CD4-positive, alpha-beta T cell treated with Interleukin-6 at 100 ng/mL for 8 hours (primary cell): Measurements from ENCODE around the gene TRMO.

Source experiments
- DNase-seq: peaks from one replicate; pipeline ENCODE4 v3.0.0-alpha.2; 2020; ENCODE audit warnings: mixed read lengths, low spot score

TRMO gene

DNA sequence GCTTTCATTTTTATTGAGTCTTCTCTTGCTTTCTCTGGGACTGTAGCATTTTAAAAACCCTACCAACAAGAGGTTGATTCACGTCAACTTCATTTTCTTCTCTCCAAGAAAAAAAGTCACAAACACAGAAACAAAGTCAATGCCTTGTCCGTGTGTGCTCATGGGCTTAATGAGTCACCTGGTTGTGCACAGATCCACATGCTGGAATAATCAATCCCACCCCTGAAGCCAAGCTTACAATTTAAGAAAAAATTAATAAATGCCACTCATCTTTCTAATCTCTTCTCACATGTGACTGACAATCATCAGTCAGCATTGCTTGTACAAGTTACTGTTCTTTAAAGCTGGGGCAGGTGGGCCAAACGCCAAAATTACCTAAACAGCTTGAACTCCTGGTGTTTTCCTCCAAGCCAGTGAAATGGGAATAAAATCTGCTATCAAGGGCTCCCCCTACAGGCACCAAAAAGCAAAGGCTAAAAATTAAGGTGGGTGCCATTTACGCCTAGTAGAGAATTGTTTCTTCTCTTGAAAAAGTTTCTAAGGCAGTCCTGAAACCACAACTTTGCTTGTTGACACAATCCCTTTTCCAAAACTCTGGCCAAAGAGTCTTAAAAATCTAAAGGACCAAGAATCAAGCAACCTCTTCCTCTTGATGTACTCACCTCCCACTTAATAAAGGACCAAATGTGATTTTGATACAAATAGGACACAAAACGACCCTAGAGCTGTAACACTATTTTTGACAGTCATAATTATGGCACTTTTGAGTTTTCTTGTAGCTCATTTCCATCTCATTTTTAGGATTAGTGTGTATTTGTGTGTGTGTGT lies 21.3 kb downstream of the TRMO start:
- peak; percentile 49 for DNase-seq

DNA sequence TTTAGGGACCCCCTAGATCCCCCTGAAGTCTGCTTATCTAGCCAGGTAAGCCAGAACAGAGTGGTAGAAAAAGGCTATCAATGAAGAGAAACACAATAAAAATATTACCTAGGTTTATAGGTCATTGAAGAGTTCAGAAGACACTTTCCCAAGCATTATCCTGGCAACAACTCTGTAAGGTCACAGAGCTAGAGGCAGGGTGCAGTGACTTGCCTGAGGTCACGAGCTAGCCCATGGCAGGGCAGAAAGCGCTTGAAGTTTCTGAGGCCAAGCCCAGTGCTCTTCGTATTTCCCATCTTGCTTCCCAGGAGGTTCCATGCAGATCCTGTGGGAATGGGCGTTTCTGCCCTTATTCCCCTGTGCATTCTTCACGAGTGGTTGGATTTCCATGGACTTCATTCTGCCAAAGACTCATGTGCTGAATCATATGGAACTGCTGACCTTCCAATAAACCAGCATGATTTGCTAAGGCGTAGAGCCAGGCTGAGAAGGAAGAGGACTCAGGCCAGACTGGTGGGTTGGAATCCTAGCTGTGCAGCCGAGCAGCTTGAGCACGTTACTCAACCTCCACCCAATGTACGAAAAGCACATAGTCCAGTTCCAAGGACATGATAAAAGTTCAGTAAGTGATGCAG lies 22.1 kb downstream of the TRMO start:
- no peak for DNase-seq

DNA sequence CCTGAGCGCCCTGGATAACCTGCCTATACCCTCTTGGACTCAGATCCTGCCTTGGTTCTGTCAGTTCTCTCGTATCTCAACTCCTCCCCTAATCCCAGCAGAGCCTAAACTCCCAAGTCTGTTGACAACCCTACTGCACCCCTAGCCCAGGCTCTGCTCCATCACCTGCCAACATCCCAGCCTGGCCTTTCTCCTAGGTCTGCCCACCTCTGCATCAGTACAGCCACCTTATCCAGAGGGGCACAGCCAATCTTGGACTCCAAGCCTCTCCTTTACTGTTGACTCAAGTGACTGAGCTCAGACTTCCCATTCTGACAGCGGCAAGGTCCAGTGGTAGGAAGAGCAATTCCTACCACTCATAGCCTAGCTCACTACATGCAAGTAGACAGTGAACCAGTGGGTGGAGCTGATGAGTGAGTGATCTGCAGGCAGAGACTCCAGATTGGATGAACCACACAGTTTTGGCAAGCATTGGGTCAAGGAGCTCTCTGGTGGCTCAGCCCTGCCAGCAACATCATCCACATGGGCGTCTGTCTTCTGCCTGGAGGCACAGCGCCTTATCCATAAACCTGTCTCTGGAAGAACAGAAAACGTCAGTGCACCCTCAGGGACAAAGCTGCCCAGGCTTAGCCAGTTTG lies 26.5 kb downstream of the TRMO start:
- no peak for DNase-seq

DNA sequence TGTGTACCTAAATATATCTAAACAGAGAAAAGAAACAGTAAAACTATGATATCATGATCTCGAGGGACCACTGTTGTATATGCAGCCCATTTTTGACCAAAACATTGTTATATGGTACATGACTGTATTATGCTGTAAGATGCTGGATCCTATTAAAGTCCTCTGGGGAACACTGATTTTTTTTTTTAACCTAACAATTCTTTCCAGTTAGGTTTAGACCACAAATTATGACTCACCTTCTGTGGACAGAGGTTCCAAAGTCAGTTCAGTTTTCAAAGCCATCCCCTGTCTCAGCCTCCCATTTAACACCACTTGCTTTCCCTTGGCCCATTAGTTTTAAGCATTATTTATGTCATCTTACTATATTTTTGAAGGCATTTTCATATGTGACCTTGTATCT lies 27.1 kb downstream of the TRMO start:
- no peak for DNase-seq

DNA sequence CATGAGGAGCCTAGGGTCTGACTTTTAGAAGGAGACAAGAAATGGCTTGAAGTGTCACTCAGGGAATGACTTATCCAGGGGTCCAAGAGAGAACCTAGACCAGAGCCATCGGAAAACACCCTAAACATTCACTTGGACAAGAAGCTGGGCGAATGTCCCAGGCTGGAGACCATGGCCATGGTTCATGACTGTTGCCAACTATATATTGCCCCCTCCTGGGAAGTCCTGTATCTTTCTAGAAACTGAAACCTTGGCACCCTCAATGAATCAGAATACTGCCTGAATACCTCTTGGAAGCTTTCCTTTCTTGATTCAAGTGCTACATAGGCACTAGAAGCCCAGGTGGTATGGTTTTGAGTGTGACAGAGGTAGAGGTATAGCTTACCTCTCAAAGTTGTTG lies 29.9 kb downstream of the TRMO start:
- DNase-seq, result no peak

DNA sequence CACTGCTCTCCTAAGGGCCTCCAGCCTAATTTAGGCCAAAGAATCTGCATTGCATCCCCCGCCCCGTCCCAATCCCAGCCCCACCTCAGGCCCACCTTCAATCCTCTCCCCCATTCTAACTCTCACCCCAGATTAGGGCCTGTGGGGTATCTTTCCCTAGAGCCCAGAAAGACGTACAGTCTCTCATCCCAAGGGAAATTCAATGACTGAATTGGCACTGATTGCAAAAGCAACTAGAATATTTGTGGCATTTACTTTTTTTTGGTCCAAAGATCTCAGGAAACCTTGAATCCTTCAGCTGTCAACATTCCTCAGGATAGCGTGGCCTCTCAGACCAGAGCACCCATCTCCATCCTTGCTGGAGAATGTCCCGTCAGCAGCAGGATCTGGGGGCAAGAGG lies 30.6 kb downstream of the TRMO start:
- no peak for DNase-seq

DNA sequence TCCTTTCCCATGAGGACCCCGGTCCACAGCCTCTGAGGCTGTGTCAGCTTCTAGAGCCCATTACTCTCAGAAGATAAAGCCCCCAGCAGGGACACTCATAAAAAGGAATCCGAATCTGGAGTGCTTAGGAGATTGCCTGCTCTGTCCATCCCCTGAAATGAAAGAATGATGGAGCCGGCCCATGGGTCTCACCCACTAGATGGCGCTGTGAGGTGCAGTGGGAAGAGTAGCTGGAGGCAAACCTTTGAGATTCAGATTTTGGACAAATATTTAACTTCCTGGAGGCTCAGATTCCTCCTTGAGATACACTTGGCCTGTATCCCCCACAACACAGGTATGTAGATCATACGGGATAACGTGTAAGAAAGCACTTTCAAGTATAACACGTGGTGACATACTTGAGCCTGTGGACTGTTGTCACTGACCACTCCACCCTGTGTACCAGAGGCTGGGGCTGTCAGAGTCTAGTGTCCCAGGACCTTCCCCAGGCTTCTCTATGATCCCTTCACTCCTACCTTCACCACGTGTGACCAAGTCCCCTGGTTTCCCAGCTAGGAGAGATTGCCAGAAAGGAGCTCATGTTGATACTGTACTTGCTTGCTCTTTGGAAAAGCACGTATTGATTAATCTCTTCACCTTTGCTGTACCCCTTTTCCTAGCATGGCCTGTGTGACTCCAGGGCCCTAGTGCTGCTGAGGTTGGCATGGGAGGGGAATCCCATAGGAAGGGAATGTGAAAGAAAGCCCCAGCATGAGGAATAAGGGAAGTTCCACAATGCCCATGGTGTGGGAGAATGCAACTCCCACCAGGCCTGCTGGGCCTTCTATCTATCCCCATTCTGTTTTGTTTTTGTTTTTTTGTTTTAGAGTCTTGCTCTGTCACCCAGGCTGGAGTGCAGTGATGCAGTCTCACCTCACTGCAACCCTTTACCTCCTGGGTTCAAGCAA lies 32.1 kb downstream of the TRMO start:
- DNase-seq, result peak; percentile 59

DNA sequence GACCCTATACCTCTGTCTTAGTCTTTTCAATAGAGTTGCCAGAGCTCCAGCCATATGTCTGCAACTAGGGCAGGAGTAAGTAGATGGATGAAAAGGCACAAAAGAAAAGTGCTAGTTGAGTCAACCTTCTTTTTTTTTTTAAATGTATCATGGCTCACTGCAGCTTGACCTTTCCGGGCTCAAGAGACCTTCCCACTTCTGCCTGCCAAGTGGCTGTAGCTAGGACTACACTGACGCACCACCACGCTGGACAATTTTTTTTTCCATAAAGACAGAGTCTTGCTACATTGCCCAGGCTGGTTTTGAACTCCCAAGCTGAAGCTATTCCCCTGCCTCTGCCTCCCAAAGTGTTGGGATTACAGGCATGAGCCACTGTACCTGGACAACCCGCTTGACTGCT lies 42.0 kb downstream of the TRMO start:
- no peak for DNase-seq

DNA sequence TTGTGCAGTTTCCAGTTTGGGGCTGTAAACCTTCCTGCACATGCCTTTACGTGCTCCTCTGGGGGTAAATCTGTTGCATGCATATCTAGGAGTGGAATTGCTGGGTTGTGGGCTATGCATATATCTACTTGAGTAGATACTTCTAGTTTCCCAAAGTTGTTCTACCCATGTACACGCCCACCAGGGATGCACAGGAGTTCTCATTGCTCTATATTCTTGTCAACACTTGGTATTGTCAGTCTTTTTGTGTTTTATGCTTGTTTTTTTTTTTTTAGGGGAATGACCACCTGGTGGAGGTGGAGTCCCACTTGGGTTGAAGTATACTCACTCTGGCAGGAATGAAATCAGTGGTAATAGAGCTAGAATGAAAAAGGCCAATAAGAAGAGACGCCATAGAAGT lies 46.2 kb downstream of the TRMO start:
- no peak for DNase-seq

DNA sequence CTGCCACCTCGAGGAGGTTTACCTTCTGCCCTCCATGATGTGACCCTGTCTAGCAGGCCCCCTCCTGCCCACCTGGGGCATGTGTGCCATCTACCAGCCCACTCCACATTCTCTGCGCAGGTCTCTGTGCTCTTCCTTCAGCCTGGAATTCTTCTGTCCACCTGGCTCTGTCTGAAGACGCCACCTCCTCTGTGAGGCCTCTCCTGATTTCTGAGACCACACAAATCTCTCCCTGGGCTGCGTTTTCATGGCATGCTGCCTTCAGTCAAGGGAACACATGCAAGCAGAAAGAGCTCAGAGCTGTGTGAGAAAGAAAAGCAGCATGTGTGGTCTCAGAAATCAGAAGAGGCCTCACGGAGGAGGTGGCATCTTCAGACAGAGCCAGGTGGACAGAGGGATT lies 47.2 kb downstream of the TRMO start:
- DNase-seq, result no peak

DNA sequence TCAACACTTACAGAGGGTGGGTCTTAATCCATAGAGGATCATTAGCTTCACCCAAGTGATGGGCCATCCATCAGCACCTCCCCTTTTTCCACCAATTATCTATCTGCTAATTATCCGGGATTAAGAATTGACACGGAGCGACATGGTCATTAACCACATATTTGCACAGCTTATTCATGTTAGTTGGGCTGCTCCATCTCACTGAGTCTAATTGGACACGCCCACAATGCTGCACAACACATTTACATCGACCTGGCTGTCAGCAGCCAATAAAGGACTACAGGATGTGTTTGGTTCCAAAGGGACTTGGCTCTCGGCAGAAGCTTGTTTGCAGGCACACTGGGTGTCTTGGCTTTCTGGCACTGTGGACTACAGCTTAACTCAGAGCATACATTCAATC lies 47.7 kb downstream of the TRMO start:
- no peak for DNase-seq

DNA sequence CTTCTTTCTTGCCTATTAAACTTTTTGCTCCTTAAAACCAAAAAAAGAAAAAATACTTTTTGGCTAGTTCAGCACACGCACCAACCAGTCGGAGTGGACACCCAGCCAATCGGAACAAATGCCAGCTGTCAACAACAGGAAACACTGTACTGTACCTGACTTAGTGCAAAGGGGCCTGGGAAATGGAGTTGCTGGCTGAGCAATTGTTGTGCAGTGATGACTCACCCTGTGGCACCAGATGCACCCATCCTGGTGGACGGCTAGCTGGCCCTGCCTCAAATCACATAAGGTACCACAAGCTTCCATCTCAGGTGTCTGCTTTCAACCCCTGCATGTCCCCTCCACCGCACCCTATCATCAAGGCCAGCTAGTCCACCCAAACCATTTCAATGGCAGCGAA lies 48.4 kb downstream of the TRMO start:
- DNase-seq, result no peak

DNA sequence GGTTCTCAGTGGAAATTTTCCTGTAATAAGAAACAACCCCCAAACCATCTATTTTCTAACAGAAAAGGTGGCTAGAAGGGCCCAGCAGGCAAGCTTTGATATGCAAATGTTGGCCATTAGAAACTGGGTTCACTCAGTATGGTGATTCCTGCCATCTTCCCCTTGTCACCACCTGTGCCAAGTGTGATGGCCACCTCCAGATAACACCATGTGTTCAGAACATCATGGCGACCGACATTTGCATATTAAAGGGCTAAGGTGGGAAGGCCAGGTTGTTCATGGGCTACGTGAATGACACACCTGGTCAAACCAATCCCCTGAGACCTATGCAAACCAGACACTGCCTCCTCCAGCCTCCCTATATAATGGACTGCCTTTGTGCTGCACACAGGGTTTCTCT lies 48.9 kb downstream of the TRMO start:
- no peak for DNase-seq

DNA sequence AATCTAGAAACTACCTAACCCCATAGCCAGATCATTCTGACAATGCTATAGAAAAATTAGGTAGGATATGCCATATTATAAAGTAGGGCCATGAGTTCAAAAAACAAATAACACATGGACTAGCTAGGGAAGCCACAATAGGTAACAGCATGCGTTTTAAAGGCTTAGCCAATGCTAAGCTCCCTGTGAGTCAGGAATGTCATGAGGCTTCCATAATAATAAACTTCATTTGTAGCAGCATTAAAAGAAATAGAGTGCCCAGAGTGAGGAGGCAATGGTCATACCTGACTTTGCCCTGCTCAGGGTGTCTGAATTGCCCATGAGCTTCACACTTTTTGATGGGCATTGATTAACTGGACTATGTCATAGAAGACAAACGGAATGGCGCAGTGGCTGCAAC lies 53.4 kb downstream of the TRMO start:
- DNase-seq, result no peak

DNA sequence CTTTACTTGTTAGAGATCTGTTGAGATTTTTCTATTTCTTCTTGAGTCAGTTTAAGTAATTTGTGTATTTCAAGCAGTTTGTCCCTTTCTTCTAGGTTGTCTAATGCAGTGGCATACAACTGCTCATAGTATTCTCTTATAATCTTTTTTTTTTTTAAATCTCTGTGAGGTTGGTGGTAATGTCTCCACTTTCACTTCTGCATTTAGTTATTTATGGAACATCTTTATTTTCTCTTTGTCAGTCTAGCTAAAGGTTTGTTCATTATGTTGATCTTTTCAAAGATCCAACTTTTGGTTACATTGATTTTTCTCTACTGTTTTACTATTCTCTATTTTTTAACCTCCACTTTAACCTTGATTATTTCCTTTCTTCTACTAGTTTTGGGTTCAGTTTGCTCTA lies 55.5 kb downstream of the TRMO start:
- no peak for DNase-seq

DNA sequence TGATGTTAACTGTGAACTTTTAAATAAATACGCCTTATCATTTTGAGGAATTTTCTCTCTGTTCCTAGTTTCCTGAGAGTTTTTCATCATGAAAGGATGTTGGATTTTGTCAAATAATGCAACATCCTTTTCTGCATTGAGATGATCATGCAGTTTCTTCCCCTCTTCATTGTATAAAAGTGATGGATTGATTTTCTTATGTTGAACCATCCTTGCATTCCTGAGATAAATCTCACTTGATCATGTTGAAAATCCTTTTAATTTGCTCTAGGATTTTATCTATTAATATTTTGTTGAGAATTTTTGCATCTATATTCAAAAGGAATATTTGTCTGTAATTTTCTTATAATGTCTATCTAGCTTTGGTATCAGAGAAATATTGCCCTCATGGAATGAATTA lies 56.0 kb downstream of the TRMO start:
- no peak for DNase-seq

DNA sequence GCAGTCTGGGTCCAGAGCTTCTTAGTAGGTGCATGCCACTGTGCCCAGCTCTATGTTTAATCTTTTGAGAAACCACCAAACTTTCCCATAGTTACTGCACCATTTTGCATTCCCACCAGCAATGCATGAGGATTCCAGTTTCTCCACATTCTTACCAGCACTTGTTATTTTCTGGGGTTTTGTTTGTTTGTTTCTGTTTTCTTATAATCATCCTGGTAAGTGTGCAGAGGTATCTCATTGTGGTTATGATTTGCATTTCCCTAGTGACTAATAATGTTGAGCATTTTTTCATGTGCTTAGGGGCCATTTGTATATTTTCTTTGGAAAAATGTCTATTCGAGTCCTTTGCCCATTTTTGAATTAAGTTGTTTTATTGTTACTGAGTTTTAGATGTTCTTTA lies 57.9 kb downstream of the TRMO start:
- DNase-seq, result no peak

DNA sequence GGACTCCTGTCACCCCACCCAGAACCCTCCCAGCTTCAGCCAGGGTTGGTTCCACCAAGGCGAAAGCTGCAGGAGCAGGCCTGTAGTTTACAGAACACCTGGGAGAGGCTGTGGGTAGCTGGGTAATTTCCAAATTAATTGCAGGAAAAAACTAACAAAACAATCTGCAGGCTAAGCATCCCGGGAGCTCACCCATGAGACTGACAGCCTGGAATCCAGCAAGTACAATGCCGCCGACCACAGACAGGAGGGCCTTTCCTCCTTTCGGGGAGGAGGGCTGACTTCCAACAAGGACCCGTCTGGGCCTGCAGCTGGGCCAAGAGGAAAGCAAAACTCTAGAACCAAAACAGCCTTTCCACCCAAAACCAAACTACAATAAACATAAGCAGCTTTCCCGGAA lies 59.0 kb downstream of the TRMO start:
- DNase-seq, result no peak

DNA sequence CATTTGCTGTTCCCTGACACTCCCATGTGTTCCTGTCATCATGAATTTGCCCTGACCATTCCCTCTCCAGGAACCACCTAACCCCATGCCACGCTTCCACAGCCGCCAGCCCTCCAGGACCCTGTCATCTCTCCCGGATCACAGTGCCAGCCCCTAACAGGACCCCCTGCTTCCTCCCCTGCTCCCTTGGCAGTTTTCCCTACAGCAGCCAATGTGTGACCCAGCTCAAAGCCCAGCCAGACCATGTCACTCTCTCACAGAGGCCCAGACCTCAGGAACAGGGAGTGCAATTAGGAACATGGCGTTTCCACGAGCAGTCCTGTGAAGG lies 61.2 kb downstream of the TRMO start:
- no peak for DNase-seq

DNA sequence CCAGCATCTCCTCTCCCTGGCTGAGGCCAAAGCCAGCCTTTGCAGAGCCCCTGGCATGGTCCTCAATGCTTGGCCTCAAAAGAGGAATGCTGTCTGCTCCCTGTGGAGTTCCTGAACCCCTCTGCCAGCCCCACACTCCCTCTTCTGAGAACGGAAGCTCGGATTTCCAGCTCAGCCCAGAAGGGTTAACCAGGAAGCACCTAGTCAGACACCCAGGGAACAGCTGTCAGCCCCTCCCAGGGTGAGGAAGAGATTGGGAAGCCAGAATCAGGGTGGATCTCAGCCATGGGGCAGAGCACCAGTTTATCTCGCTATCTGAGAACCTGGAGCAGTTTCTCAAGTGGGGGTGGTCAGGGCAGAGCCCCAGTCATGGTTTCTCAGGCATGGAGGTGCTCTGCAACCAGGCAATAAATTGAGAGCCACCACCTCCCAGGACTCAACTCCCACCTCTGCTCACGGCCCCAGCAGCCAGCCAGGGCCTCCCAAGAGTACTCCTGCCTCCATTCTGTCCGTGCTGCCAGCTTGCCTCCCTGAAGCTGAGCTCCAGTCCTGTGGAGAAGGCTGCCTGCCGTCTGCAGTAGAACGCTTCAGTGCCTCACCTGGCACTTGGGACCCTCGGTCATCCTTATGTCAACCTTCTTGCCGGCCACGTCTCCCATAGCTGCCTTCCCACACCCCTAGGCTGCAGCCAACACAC lies 61.7 kb downstream of the TRMO start:
- no peak for DNase-seq

DNA sequence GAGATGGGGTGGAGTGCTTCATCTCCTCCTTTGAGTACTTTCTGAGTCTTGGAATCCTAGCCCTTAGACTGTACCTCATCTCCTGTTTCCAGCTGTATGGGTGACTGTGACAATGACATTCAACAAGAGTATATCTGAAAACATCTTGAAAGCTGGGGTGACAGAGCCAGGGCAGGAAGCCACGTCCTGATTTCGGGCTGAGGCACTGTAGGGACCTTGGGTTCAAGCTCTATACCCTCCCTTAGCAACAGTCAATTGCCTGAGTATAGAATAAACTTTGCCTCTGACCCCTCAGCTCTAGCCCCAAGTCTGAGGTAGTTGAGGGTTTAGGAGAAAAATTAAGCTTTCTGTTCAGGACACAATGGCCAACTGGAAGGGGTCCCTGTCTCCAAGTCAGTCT lies 63.0 kb downstream of the TRMO start:
- DNase-seq, result no peak

DNA sequence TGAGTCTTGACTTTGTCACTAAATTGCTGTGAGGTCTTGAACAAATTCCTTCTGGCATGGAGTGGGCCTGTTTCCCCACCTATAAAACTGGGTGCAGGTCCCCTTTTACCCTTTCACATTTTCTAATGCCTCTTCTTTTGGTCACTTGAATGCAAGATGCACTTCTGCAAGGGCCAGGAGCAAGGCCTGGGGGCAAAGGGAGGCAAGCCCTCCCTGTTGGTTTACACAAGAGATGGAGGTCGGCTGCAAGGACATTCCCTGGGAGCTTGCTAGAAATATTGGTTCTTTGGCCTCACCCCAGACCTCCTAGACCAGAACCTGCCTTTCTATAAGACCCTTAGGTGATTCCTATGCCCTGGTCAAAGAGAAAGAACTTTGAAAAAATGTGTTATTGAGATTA lies 63.5 kb downstream of the TRMO start:
- DNase-seq, result no peak
